ENCODE measurements around the gene HBG2.
"Not testable (repeated sequence)": the region's sequence is repeated elsewhere in the genome, so short reads cannot be mapped to it uniquely, and the experiment has no call there.

The HBG2 gene

GRCh38 chr11:5254646-5255413, at the start of gene HBG2:
Gene HBG2, minus strand, starts transcription at chr11:5254781. Its CDS starts 53 bp downstream, at chr11:5254728.
- H3K4me3 ChIP-seq (ENCODE audit: severe bottlenecking); H3K4me1 ChIP-seq (ENCODE audit: insufficient read depth, poor library complexity, severe bottlenecking); ATAC-seq (ENCODE audit: low read depth); H3K9me3 ChIP-seq (ENCODE audit: severe bottlenecking); H3K36me3 ChIP-seq (ENCODE audit: low read depth); H3K27me3 ChIP-seq (ENCODE audit: insufficient read depth, poor library complexity, severe bottlenecking); H3K27ac ChIP-seq (ENCODE audit: poor library complexity, severe bottlenecking); DNase-seq (ENCODE audit: low spot score): not testable (repeated sequence)

GRCh38 chr11:5304046-5304445, 49.5 kb upstream of the HBG2 start:
- no peaks in the 10 kb centered on the region for H3K4me1 ChIP-seq (ENCODE audit: insufficient read depth, poor library complexity, severe bottlenecking)
- TF ChIP-seq CTCF (IDR thresholded peaks at IDR 0.05; ENCODE audit: poor library complexity, severe bottlenecking) = no peak
- no peak overlapping the region for H3K4me3 ChIP-seq (ENCODE audit: severe bottlenecking)
- DNase-seq (ENCODE audit: low spot score) (no peak), ATAC-seq (ENCODE audit: low read depth) (no peak)
- H3K27me3 ChIP-seq (ENCODE audit: insufficient read depth, poor library complexity, severe bottlenecking) = peaks cover 5% of the 10 kb centered on the region
- no peaks in the 10 kb centered on the region for H3K36me3 ChIP-seq (ENCODE audit: low read depth)
- no peaks in the 10 kb centered on the region for H3K9me3 ChIP-seq (ENCODE audit: severe bottlenecking)
- H3K27ac ChIP-seq (ENCODE audit: poor library complexity, severe bottlenecking) = no peak overlapping the region

GRCh38 chr11:5303626-5304025, 49.0 kb upstream of the HBG2 start:
- DNase-seq (ENCODE audit: low spot score) (no peak), ATAC-seq (ENCODE audit: low read depth) (no peak)
- no peak for TF ChIP-seq CTCF (IDR thresholded peaks at IDR 0.05; ENCODE audit: poor library complexity, severe bottlenecking)
- Histone ChIP-seq H3K9me3 (ENCODE audit: severe bottlenecking) (no peaks in the 10 kb centered on the region), H3K27ac (ENCODE audit: poor library complexity, severe bottlenecking) (no peak overlapping the region), H3K36me3 (ENCODE audit: low read depth) (no peaks in the 10 kb centered on the region), H3K27me3 (ENCODE audit: insufficient read depth, poor library complexity, severe bottlenecking) (peaks cover 6% of the 10 kb centered on the region), H3K4me3 (ENCODE audit: severe bottlenecking) (no peak overlapping the region), H3K4me1 (ENCODE audit: insufficient read depth, poor library complexity, severe bottlenecking) (no peaks in the 10 kb centered on the region)

DNA sequence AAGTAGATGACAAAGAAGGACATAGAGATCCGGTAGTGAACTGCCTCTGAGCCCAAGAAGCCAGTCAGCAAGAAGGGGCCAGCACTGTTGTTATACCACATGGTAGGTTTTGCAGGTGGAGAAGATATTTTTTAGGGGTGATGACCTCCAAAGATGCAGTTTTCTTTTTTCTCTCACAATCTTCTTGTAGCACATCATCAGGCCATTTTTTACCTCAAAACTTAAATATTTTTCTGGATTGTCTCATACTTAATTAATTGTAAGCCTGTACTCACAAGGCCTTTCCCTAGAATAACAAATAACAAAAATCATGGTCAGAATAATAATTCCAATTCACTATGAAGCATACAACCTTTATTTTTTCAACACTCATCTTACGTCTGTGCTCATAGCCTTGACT, 47.3 kb upstream of the HBG2 start, which contains the start of gene OR51B4:
OR51B4 (minus strand) TSS at position 101 of the 400 bp plus-strand sequence; CDS start at position 101, 0 bp downstream.
- peaks cover 7% of the 10 kb centered on the region for H3K27me3 ChIP-seq (ENCODE audit: insufficient read depth, poor library complexity, severe bottlenecking)
- no peak for ATAC-seq (ENCODE audit: low read depth)
- H3K9me3 ChIP-seq (ENCODE audit: severe bottlenecking) = no peaks in the 10 kb centered on the region

GRCh38 chr11:5300251-5300650, 45.7 kb upstream of the HBG2 start:
- H3K36me3 ChIP-seq (ENCODE audit: low read depth) = no peaks in the 10 kb centered on the region
- H3K9me3 ChIP-seq (ENCODE audit: severe bottlenecking) = no peaks in the 10 kb centered on the region
- H3K4me1 ChIP-seq (ENCODE audit: insufficient read depth, poor library complexity, severe bottlenecking) = no peaks in the 10 kb centered on the region
- H3K27ac ChIP-seq (ENCODE audit: poor library complexity, severe bottlenecking) = no peak overlapping the region
- ATAC-seq (ENCODE audit: low read depth) (no peak), DNase-seq (ENCODE audit: low spot score) (no peak)
- no peak overlapping the region for H3K4me3 ChIP-seq (ENCODE audit: severe bottlenecking)
- TF ChIP-seq CTCF (IDR thresholded peaks at IDR 0.05; ENCODE audit: poor library complexity, severe bottlenecking) = no peak
- peaks cover 5% of the 10 kb centered on the region for H3K27me3 ChIP-seq (ENCODE audit: insufficient read depth, poor library complexity, severe bottlenecking)

More for the DNA sequence above, 47.3 kb upstream of the HBG2 start, which contains the start of gene OR51B4:
- no peak within 1 kb of the TSS for H3K4me3 ChIP-seq (ENCODE audit: severe bottlenecking)
- no peak for TF ChIP-seq CTCF (IDR thresholded peaks at IDR 0.05; ENCODE audit: poor library complexity, severe bottlenecking)
- no peak within 1 kb of the TSS for H3K27ac ChIP-seq (ENCODE audit: poor library complexity, severe bottlenecking)
- no peaks in the 10 kb centered on the region for H3K4me1 ChIP-seq (ENCODE audit: insufficient read depth, poor library complexity, severe bottlenecking)
- no peaks in the 10 kb centered on the region for H3K36me3 ChIP-seq (ENCODE audit: low read depth)
- DNase-seq (ENCODE audit: low spot score) = no peak
